Hepatocyte (in vitro differentiated cells): ENCODE data around the gene PEX1. TPM values are rescaled to one million over a fixed set of nuclear protein-coding genes. Genes with fewer than 3 reads are reported as not detected.

Source experiments
- DNase-seq: peaks from one replicate; pipeline ENCODE4 v3.0.0-alpha.2; 2016; ENCODE audit warnings: low spot score
- H2AFZ ChIP-seq: fragments of 200-600 bp; sonication (generic); 2 replicates; pipeline ENCODE4 v1.6.0; 2016; ENCODE audit warnings: antibody characterized with exemption, mild to moderate bottlenecking
- H3K27ac ChIP-seq: fragments of 200-600 bp; sonication (generic); 2 replicates; pipeline ENCODE4 v1.5.1; 2016; ENCODE audit warnings: mild to moderate bottlenecking
- H3K27me3 ChIP-seq: fragments of 200-600 bp; sonication (generic); 2 replicates; pipeline ENCODE4 v1.6.1; 2016
- H3K36me3 ChIP-seq: fragments of 200-600 bp; sonication (generic); replicated peaks from 2 replicates; pipeline ENCODE4 v1.5.1; 2016; ENCODE audit warnings: low read depth; ENCODE audit not compliant: insufficient read depth
- H3K4me1 ChIP-seq: fragments of 200-600 bp; sonication (generic); 2 replicates; pipeline ENCODE4 v1.5.1; 2016; ENCODE audit warnings: mild to moderate bottlenecking, moderate library complexity; ENCODE audit not compliant: insufficient read depth
- H3K4me2 ChIP-seq: fragments of 200-600 bp; sonication (generic); 2 replicates; pipeline ENCODE4 v1.6.0; 2016
- H3K4me3 ChIP-seq: fragments of 200-600 bp; sonication (generic); 2 replicates; pipeline ENCODE4 v1.5.1; 2016; ENCODE audit warnings: mild to moderate bottlenecking
- H3K79me2 ChIP-seq: fragments of 200-600 bp; sonication (generic); 2 replicates; pipeline ENCODE4 v1.6.0; 2017; ENCODE audit warnings: mild to moderate bottlenecking
- H3K9me2 ChIP-seq: fragments of 200-600 bp; sonication (generic); replicated peaks from 2 replicates; pipeline ENCODE4 v1.6.0; 2017; ENCODE audit warnings: mild to moderate bottlenecking; ENCODE audit not compliant: insufficient read depth
- H3K9me3 ChIP-seq: fragments of 200-600 bp; sonication (generic); 2 replicates; pipeline ENCODE4 v1.5.1; 2016; ENCODE audit warnings: low read depth, mild to moderate bottlenecking
- H4K20me1 ChIP-seq: fragments of 200-600 bp; sonication (generic); 2 replicates; pipeline ENCODE4 v1.6.0; 2016; ENCODE audit warnings: mild to moderate bottlenecking; ENCODE audit not compliant: insufficient read depth, poor library complexity, severe bottlenecking
- EZH2 ChIP-seq: fragments of 200-600 bp; sonication (generic); IDR thresholded peaks from 2 replicates; pipeline ENCODE4 v1.6.1; 2016; ENCODE audit warnings: antibody characterized with exemption, mild to moderate bottlenecking, borderline replicate concordance
- EZH2phosphoT487 ChIP-seq: fragments of 200-600 bp; sonication (generic); IDR thresholded peaks from one replicate; pipeline ENCODE4 v1.6.1; 2018; ENCODE audit warnings: antibody characterized with exemption, mild to moderate bottlenecking, low read depth, moderate library complexity; ENCODE audit not compliant: unreplicated experiment, severe bottlenecking
- WGBS: methylation state at CpG from one replicate; pipeline ENCODE4 v1.1.6; 2016; ENCODE audit warnings: low lambda C conversion rate; ENCODE audit errors: missing lambda C conversion rate; 5-methylcytosine and 5-hydroxymethylcytosine counted together
- polyA plus RNA-seq: library from polyadenylated mRNA; unstranded; fragments of >200 nt; fragmentation: Nextera tagmentation; extraction: Ambion mirVana; gene quantifications from 2 replicates; pipeline ENCODE4 v1.2.1, GENCODE V29; 2016
- total RNA-seq: library from RNA; depleted of rRNA; stranded (reverse); fragments of >200 nt; gene quantifications from 2 replicates; pipeline ENCODE4 v1.2.3, GENCODE V29; 2014
- TF ChIP-seq, protein P1 (sequence below): fragments of 200-600 bp; sonication (generic); IDR thresholded peaks from 2 replicates; pipeline ENCODE4 v1.5.1; 2016; ENCODE audit warnings: antibody characterized with exemption, mild to moderate bottlenecking; ENCODE audit not compliant: poor library complexity

The PEX1 gene
- total and polyA plus RNA-seq, 2 experiments from 2014 or later: 10.6 to 23.2 TPM

DNA sequence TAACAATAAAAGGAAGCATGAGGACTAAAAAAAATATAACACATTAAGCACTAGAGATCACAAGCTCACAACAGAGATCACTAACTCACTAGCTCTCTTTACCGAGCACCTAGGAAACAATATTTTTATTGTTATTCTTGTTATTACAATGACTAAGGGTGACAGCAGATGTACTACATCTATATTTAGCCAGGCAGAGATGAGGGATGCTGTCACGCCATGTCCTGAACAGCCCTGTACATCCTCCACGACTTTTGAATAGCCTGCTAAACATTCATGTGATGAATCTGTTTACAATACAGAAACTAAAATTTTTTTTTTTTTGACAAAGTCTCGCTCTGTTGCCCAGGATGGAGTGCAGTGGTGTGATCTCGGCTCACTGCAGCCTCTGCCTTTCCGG lies 39.1 kb upstream of the PEX1 start:
- TF ChIP-seq EZH2phosphoT487: no peak
- no peak for TF ChIP-seq EZH2
- TF ChIP-seq, protein P1, sequence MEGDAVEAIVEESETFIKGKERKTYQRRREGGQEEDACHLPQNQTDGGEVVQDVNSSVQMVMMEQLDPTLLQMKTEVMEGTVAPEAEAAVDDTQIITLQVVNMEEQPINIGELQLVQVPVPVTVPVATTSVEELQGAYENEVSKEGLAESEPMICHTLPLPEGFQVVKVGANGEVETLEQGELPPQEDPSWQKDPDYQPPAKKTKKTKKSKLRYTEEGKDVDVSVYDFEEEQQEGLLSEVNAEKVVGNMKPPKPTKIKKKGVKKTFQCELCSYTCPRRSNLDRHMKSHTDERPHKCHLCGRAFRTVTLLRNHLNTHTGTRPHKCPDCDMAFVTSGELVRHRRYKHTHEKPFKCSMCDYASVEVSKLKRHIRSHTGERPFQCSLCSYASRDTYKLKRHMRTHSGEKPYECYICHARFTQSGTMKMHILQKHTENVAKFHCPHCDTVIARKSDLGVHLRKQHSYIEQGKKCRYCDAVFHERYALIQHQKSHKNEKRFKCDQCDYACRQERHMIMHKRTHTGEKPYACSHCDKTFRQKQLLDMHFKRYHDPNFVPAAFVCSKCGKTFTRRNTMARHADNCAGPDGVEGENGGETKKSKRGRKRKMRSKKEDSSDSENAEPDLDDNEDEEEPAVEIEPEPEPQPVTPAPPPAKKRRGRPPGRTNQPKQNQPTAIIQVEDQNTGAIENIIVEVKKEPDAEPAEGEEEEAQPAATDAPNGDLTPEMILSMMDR: no peak
- no peak for DNase-seq
- 97% methylated on average over 6 of the region's 6 CpGs for WGBS
- Histone ChIP-seq H3K4me1 (no peaks in the 10 kb centered on the region), H3K36me3 (no peaks in the 10 kb centered on the region), H3K27ac (no peak overlapping the region), H3K9me3 (no peaks in the 10 kb centered on the region), H2AFZ (no peak overlapping the region), H3K4me3 (no peak overlapping the region), H3K9me2 (no peaks in the 10 kb centered on the region), H4K20me1 (no peaks in the 10 kb centered on the region), H3K79me2 (no peaks in the 10 kb centered on the region), H3K4me2 (no peak overlapping the region), H3K27me3 (no peaks in the 10 kb centered on the region)

DNA sequence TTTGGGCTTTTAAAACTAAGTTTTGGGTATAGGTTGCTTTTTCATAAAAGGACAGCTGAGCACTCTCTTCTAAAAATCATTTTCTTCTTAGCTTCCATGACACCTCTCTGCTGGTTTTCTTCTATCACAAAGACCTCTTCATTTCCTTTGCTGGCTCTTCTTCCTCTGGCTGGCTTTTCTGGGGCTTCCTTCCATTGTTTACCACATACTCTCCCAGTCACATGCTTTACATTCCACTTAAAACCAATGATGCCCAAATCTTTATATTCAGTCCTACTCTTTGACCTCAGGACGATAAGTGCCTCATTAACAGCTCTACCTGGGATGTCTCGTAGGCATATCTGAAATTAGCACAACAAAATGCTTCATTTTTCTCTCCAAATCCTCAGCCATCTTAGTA lies 35.0 kb upstream of the PEX1 start:
- Histone ChIP-seq H3K36me3 (no peaks in the 10 kb centered on the region), H3K27me3 (no peaks in the 10 kb centered on the region), H3K27ac (no peak overlapping the region), H3K9me3 (no peaks in the 10 kb centered on the region), H2AFZ (no peak overlapping the region), H3K9me2 (no peaks in the 10 kb centered on the region), H4K20me1 (no peaks in the 10 kb centered on the region), H3K4me3 (no peak overlapping the region), H3K79me2 (no peaks in the 10 kb centered on the region), H3K4me1 (no peaks in the 10 kb centered on the region), H3K4me2 (no peak overlapping the region)
- no peak for DNase-seq
- TF ChIP-seq EZH2 (no peak), EZH2phosphoT487 (no peak)
- TF ChIP-seq, protein P1: no peak
- 94% methylated on average over 2 of the region's 2 CpGs for WGBS

DNA sequence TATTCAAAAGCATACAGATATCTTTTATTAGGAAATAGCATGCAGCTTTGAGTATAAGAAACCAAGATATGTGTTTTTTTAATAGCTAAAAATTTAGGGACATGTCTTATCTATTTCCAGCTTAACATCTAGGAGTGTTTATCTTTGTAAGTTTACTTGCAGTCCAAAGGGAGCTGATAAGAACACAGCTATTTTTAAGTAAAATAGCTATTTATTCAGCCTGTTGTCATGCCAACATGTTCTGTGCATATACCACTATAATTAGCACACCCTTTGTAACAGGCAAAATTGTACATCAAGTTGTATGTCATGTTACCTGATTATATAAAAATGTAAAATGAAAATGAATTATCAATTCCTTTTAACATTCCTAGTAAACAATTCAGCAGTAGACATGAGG lies 32.3 kb upstream of the PEX1 start:
- Histone ChIP-seq H3K9me3 (no peaks in the 10 kb centered on the region), H3K36me3 (no peaks in the 10 kb centered on the region), H3K9me2 (no peaks in the 10 kb centered on the region), H3K4me3 (no peak overlapping the region), H4K20me1 (no peaks in the 10 kb centered on the region), H3K79me2 (no peaks in the 10 kb centered on the region), H3K27me3 (no peaks in the 10 kb centered on the region), H3K4me1 (no peaks in the 10 kb centered on the region), H3K4me2 (no peak overlapping the region), H3K27ac (no peak overlapping the region), H2AFZ (no peak overlapping the region)
- TF ChIP-seq EZH2 (no peak), EZH2phosphoT487 (no peak)
- TF ChIP-seq, protein P1: no peak
- no peak for DNase-seq

DNA sequence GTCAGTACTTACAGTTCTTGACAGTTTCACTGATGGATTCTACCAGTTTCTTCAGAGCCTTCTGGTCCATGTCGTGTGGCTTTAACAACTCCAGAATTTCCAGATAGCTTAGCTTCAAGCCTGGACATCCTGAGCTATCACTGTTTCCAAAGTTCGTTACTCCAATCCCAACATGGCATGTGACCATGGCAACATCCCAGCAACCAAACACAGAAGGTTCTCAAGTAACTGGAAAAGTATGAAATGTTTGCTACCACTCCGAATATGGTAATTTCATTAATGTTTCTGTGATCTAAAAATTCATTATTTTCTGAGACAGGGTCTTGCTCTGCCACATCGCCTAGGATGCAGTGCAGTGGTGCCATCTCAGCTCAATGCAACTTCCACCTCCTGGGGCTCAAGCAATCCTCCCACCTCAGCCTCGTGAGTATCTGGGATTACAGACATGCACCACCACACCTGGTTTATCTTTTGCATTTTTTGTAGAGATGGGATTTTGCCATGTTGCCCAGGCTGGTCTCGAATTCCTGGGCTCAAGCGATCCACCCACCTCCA lies 29.6 kb upstream of the PEX1 start:
- TF ChIP-seq EZH2phosphoT487: no peak
- no peak for TF ChIP-seq EZH2
- TF ChIP-seq, protein P1: no peak
- H3K27me3 ChIP-seq: no peaks in the 10 kb centered on the region

More for the DNA sequence above, 29.6 kb upstream of the PEX1 start:
- Histone ChIP-seq H3K79me2 (no peaks in the 10 kb centered on the region), H3K9me3 (no peaks in the 10 kb centered on the region), H3K4me2 (no peak overlapping the region), H2AFZ (no peak overlapping the region), H3K9me2 (no peaks in the 10 kb centered on the region), H3K4me1 (no peaks in the 10 kb centered on the region), H4K20me1 (no peaks in the 10 kb centered on the region), H3K4me3 (no peak overlapping the region), H3K36me3 (no peaks in the 10 kb centered on the region), H3K27ac (no peak overlapping the region)
- 95% methylated on average over 7 of the region's 7 CpGs for WGBS
- no peak for DNase-seq
